ENCODE results near the gene RNF144A.

RNF144A gene

DNA sequence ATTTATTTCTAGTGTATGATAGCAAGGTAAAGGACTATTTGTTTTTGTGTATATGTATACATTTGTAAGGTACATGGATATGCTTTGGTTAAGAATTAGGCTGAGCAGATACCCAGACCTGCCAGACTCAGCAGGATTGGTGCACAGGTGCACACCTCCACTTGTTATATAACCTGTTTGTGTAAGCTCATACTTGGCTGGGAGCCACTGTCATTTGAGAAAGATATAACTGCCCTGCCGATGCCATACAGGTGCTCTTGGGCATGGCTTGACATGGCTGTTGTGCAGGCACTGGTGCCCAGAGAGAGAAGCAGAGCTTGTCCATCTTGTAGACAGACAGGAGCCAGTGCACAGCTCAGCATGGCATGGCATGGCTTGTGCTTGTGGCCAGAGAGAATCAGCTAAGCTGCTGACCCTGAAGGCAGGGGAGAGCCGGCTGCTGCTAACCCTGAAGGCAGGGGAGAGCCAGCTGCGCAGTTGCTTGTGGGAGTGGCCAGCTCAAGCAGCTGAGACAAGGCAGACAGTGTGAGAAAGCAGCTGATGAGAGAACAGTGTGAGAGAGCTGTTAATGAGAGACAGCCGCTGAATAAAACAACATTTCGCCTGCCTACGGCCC, 136.5 kb downstream of the RNF144A start:
- DNase-seq, result peak; percentile 88

DNA sequence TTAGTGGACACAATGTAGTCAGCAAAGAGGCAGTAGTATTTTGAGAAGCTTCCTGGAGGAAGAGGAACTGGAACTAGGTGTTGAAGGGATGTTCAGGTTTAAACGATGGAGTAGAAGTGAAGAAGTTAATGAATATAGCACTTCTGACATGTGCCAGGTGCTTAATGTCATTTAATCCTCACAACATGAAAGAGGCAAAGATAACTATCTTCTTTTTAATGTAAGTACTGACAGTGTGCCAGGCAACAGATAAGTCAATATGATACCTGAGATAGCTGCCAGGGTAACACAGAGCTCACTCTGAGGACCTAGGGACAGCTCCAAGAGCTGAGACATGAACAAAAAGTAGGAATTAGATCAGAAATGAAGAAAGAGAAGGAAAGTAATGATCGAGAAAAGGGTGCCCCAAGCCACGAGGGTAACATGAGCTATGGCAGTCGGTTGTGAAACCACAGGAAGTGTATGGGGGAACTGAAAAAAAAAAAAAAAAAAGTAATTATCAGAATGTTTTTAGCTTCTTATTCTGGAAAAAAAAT, 140.7 kb downstream of the RNF144A start:
- DNase-seq, result peak; percentile 39

DNA sequence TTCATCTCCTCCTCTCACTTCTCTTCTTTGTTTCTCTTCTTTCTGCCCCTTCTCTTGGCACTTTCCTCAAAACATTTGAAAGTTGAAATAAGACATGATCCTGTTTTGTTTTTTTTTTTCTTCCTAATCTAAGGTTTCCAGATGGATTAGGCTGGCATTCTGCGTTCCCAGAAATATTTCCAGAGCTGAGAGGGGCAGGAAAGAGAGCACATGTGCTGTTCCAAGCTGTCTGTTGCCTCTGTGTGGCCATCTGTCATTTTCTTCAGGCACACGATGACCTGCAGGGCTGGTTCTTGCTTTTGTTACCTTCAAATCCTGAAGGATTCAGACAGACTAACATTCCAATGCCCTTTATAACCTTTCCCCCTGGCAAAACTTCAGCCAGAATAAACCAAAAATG, 142.9 kb downstream of the RNF144A start:
- no peak for DNase-seq

DNA sequence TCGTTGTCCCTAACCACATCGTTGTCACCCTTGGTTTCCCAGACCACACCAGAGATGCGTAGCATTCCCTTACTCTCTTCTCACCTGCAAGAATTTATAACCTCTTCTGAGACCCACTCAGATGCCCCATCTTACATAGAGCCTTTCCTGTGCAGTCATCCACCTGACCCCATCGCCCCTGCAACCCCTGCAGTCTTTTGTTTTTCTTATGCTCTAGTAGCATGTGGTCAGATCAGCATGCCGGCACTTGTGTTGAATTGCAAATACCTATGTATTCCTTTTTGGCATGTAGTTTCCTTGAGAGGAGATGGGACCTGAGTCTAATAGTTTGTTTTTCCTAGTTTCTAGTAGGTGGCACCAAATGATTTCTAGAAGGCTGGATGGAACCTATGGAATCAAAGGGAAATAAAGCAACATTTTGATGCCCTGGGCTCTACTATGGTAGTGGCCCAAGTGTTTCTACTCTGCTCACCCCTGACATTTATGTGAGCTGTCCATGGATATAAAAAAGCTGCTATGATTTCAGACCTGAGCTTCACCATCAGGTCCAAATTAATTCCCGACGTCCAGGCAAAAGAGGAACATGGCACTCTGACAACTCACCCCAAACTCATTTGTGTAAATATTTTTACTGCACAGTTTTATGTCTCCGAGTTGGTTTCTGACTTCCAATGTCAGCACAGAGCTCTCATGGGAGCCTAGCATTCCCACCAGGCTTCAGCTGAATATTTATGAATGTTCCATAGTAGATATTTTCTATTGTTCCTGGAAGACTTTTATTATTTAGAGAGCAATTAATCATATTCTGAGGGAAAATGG, 143.6 kb downstream of the RNF144A start:
- no peak for DNase-seq

DNA sequence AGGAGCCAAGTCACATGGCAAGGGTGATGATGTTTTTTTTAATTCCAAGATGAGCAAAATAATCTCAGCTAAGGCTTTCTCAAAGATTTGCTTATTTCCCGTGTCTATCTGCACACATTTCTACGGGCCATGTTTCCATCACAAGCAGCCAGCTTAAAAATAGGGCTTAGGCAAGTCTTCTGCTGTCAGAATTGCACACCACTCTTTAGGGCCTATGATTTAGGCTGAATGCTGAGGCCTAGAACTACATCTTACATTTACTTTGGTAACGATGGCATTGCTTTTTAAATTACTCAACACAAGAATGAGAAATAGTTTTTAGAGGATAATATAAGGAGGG, 144.2 kb downstream of the RNF144A start:
- DNase-seq, result no peak

DNA sequence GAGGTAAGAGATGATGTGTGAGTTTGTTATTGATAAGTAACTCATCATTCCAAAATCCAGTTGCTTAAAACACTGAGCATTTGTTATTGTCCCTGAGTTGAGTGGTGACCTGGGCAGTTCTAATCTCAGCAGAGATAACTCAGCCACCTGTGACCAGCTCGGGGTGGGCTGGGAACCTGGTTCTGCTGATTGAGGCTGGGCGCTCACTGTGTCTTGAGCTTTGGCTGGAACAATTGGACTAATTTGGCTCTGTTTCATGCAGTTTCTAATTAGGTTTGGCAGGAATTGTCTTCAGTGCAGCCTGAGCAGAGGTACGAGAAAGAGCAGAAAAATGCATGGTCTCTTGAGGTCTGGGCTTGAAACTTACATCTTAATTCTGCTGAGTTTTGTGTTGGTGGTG, 144.7 kb downstream of the RNF144A start:
- DNase-seq, result no peak

DNA sequence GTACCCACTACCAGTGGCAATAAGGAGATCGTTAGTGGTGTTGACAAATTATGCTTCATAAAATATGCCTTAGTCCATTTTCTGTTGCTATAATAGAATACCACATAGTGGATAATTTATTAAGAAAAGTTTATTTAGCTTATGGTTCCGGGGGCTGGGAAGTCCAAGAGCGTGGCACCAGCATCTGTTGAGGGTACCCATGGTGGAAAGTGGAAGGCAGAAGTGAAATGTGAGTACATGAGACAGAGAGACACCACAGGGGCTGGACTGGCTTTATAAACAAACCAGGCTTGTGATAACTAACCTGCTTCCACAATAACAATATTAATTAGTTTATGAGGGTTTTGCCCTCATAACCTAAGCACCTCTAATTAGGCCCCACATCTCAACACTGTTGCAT, 146.6 kb downstream of the RNF144A start:
- no peak for DNase-seq

DNA sequence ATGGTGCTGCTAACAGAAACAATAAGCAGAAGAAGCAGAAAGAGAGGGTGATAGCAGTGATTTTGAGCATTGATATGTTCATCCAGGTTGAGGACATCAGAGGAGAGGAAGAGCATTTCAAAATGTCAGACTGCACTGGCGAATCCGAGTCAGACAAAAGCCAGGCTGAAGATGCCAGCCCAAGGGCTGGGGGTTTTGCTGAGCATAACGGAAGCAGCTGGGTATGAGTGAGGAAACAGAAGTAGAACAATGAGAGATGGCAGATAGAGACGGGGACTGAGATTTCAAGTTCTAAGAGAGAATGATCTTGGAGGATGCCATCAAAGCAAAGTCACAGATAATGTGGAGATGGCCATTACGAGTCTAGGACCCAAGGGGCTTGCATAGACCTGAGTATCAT, 151.2 kb downstream of the RNF144A start:
- no peak for DNase-seq

DNA sequence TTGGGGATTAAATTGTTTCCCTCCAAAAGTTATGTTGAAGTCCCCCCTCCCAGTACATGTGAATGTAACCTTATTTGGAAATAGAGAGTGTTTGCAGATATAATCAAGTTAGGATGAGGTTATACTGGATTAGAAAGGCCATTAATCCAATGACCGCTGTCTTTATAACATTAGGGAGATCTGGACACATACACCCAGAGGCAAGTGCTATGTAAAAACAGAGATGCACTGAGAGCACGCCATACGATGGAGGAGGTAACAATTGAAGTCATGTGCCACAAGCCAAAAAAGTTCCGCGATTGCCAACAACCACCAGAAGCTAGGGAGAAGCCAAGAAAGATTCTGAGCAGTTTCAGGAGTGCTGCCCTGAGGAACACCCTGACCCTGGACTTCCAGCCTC, 153.3 kb downstream of the RNF144A start:
- DNase-seq, result no peak

DNA sequence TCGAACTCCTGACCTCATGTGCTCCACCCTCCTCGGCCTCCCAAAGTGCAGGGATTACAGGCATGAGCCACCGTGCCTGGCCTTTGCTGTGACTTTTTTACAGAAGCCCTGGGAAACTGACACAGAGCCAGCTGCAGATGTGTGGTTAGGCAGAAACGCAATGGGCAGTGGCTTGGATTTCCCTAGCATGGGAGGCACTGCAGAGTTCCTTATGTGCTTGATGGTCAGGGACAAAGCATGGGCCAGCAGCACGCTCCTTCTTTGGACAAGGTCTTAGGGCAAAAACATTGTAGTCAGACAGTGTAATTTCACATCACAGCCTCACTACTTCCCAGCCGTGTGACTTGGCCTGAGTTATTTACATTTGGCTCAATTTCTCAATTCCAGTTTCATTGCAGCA, 153.9 kb downstream of the RNF144A start:
- DNase-seq, result no peak

DNA sequence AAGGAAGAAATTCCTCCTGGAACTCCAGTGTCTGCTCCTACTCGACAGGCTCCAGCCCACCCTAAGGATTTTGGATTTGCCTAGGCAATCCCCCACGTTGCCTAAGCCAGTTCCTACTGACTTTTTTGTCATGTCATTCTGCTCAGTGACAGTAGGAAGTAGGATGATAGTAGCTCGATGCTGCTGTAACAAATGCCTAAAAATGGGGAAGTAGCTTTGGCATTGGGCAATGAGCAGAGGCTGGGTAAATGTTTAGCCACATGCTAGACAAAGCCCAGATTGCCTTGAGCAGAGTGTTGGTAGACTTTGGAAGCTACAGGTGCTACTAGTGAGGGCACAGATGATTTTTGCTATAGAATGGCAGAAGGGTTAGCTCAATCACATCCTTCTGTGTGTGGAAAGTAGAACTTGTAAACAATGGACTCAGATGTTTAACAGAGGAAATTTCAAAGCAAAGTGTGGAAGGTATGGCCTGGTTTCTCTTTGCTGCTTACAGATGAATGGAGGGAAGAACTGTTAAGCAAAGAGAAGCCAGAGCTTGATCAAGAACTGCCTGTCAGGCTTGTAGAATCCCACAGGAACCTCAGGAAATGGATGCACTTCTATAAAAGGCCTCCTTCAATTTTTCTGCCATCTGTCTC, 154.8 kb downstream of the RNF144A start:
- DNase-seq, result no peak

DNA sequence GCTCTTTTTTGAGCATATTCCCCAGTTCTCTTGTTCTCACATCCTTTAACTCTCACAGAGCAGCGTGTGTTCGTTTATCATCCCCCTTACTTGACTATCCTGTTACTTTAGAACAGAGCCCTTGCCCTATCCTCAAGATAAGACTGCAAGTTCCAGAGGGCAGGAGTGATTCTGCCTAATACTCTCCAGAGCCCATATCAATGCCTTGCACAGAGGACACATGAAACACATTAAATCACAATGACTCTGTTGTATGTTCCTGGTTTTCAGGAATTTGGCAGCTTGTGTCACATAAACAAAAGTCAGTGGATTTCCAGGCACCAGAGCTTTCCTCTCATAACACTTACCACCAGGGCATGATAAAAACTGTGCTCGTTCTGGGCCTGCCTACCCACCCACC, 156.7 kb downstream of the RNF144A start:
- no peak for DNase-seq

DNA sequence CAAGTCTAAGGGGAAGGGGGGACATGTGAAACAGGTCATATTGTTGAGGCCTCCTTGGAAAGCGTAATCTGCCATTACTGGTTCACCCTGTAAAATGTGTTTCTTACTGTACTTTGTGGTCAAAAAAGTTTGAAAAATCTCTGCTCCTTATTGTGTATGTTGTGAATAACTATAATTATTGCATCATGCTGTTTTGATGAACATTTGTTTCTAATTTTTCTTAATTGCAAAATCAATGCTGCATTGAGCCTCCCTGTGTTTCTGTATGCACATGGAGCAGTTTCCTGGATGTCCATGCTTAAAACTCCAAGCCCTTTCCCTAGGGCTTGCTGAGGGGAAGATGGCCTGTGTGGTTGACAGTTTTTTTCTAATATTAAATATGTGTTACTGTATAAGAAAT, 158.6 kb downstream of the RNF144A start:
- DNase-seq, result no peak

DNA sequence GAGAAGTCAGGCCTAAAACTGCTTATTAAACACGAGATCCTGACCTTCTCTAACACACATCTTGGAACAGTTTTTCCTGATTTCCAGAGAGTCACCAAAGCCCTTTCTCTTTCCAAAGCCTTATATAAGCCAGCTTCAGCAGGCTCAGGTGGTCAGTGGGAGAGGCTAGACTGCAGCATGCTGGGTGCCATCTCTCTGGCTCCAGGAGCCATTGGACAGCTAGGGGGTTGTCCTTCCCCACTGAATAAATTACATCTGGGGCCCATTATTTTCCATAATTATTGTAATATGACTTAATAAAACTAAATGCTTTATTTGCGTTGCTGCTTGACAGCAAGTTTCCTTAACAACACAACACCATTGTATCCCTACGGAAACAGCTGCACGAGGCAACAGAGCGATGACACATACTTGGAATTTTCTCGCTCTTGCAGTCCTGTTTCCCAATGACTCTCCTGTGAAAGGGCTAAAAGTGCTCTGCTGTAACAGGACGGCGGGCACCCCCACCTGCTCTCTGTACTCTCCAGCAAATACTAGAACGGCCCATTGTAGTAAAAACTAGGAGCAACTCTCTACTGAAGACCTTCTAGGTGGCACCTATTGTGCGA, 160.6 kb downstream of the RNF144A start:
- no peak for DNase-seq

DNA sequence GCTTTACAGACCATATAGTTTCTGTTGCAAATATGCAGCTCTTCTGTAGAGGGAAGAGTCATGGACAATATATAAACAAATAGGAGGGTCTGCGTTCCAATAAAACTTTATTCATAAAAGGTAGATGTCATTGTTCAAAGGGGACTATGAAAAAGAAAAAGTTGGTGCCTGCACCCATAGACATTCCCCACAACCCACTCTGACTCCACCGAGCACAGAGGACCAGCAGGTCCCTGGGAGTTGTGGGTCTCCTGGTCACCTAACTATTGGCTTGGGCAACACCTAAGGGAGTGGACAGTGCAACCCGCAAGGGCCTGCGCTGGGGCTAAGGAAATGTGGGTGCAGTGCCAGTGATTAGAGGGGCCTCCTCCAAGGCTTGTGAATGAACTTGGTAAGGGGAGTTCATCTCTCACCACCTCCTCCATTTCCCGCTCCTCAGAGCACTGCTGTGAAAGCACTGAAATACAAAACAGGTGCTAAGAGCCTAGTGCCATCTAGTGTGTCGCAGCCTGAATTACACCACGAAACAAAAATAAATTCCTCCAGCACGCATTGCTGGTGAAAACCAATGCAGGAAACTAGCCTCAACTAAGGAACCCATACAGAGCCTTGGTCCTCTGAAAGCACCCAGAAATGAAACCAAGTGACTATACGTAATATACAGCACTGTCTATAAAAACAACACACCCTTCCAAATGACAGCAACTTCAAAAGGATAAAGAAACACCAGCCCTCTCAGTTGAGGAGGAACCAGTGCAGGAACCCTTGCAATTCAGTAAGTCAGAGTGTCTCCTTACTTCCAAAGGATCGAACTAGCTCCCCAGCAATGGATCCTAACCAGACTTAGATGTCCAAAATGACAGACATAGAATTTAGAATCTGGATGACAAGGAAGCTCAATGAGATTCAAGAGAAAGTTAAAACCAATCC, 166.6 kb downstream of the RNF144A start:
- peak; percentile 49 for DNase-seq

DNA sequence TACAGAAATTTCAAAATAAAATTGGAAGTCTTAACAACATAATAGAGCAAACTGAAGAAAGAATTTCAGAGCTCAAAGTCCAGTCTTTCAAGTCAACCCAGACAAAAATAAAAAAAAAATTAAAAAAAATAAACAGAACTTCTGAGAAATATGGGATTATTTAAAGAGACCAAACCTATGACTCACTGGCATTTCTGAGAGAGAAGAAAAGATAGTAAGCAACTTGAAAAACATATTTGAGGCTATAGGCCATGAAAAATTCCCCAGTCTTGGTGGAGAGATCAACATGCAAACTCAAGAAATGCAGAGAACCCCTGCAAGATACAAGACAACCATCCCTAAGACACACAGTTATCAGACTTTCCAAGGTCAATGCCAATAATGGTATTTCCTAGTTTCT, 167.4 kb downstream of the RNF144A start:
- DNase-seq, result no peak

DNA sequence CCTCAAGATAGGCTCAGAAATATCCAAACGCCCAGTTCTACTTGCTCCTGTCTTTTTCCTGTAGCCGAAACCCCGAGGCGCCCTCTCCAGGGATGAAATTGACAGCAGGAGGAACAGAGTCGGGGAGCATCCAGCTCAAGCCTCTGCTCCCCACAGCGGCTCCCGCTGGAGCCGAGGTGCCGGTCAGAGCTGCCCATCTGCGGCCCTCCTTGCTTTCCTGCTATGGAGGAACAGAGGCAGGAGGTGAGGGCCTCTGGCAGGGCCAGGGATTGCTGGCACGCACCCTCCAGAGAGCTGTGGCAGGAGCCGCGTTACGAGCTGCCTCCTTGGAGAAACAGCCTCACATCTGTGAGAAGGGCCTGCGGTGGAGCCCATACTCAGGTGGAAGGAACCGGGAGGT, 172.1 kb downstream of the RNF144A start:
- DNase-seq, result no peak

DNA sequence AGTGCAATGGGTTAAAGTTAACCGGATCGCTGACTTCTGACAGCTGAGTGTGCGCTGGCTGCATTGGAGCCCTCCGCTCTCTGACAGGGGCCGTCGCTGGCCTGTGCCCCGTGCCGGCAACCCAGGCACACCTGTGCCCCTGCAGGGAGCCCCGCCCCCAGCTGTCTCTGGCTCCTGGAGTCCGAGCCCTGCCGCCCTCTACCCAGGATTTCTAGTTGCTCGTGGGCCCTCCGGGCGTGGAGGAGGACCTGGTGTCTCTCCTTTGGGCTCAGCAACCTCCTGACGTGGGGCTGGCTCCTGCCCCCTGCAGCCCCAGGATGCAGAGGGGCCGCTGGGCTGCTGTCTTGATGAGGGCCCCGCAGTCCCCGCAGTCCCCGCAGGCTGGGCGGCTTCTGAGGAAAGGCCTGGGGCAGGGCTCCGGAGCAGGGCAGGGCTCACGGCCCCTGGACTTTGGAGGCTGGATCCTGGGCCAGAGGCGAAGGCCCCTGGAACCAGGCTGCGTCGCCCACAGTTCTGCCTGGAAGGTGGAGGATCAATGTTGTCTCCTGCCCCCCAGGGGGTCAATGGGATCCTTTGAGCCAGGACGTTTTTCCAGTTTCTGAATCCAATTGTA, 172.8 kb downstream of the RNF144A start:
- DNase-seq, result no peak

DNA sequence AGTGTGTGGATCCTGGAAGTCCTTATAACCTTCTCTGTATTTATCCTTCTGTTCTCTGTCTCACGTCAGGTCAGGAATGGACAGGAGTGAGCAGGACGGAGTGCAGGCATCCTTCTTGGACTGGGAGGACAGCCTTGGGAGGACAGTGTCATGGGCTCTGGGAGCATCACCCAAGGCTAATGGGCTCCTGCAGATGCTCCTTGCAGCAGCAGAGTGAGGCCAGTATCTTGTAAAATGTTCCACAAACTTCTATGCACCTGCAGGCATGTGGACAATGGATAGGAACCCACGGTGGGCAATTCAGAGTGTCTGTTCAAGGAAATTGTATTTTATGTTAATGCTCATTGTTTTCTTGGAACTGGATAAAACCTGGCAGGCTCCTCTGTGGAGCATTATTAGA, 176.2 kb downstream of the RNF144A start:
- no peak for DNase-seq
